ENCODE results near the gene ASB1. TPM values are rescaled to one million over a fixed set of nuclear protein-coding genes. Genes with fewer than 3 reads are reported as not detected.
"Not testable (repeated sequence)": the region's sequence is repeated elsewhere in the genome, so short reads cannot be mapped to it uniquely, and the experiment has no call there.

The ASB1 gene
- polyA plus RNA-seq, 3 donors from 2014 or later, result 30.3 to 53.8 (median 48.1) TPM

DNA sequence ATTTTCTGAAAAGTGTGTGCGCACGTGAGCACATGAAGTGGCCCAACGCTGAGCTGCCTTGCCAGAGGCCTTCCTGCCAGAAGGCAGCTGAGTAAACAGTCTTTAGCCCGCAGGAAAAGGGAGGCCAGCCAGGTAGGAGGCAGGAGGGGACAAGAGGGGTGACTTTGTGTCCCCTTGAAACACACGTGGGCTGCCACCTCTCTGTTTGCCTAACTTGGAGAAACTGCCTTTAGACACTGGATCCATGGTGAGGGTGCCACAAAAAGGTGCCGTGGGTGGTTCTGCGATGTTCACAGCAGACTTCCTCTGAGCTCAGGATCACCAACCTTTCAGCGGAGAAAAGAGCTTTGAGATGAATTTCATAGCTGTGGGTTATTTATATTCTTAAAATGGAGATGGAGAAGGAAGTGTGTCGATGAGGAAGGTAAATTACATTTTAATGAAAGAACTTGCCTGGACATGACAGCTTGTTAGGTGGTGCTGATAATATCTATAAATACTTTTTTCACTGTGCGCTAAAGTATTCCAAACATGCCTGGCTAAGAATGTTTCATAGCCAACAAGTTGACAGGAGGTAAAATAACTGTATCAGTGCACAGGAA lies 36.6 kb upstream of the ASB1 start:
- no peak overlapping the region for H3K4me3 Mint-ChIP-seq
- peaks cover 14 to 18% of the 10 kb centered on the region in 2 donors for H3K4me1 Mint-ChIP-seq
- H3K9me3 Mint-ChIP-seq, result peaks cover 0 to 2% (median 0%) of the 10 kb centered on the region in 6 donors
- no peaks in the 10 kb centered on the region for H3K27me3 Mint-ChIP-seq (ENCODE audit: low read depth in 3 of 3)
- peak overlapping the region in 2 of 6 donors; percentile 25 to 84 for H3K27ac Mint-ChIP-seq
- DNase-seq, result no peak
- peaks cover 0 to 8% (median 0%) of the 10 kb centered on the region in 3 donors for H3K36me3 Mint-ChIP-seq

DNA sequence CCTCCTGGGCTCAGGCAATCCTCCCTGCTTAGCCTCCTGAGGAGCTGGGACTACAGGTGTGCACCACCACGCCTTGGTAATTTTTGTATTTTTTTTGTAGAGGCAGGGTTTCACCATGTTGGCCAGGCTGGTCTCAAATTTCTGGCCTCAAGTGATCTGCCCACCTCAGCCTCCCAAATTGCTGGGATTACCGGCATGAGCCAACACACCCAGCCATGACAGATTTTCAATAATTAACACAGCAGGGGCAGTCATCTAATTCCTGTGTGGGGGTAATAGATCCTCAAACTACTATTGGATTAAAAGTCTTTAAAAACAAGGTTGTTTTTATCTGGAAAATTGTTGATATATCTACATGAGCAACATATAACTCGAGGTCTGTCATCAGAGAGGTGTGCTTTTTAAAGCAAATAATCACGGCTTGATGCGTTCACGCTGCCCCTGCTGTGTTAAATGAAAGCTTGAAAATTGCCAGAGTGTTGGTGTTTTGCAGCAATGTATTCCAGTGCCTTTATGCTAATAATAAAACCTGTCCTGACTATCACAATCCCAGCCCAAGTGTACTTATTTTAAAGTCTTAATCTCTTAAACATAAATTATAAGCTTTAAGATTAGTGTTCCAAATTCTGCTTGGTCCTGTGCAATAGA lies 35.6 kb upstream of the ASB1 start:
- H3K4me1 Mint-ChIP-seq, result peaks cover 14 to 16% of the 10 kb centered on the region in 2 donors
- H3K9me3 Mint-ChIP-seq, result no peaks in the 10 kb centered on the region
- no peaks in the 10 kb centered on the region for H3K27me3 Mint-ChIP-seq (ENCODE audit: low read depth in 3 of 3)
- H3K36me3 Mint-ChIP-seq, result peaks cover 0 to 8% (median 0%) of the 10 kb centered on the region in 3 donors
- H3K27ac Mint-ChIP-seq, result no peak overlapping the region
- H3K4me3 Mint-ChIP-seq, result no peak overlapping the region
- no peak for DNase-seq

DNA sequence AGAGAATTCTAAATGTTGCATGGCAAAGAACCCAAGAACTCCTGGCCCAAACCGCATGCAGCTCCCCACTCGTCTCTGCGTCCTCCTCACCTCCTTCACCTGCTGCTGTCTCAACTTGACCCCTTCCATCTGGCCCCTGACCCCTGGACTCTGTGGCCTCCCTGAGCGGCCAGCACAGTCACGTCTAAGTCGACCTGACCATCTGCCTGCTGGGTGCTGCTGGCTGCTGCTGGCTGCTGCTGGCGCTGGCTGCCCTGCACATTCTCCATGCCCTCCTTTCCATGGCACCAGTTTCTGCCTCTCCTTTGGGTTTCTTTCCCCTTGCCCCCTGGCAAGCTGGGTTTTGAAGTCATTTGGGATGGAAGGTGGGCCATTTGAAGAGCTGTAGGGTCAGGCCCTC lies 30.1 kb upstream of the ASB1 start:
- Mint-ChIP-seq H3K27ac (no peak overlapping the region), H3K27me3 (ENCODE audit: low read depth in 3 of 3) (peaks cover 0 to 2% (median 0%) of the 10 kb centered on the region in 3 donors), H3K36me3 (peaks cover 2 to 6% (median 5%) of the 10 kb centered on the region in 3 donors), H3K4me1 (no peaks in the 10 kb centered on the region), H3K4me3 (no peak overlapping the region), H3K9me3 (peaks cover 0 to 2% (median 0%) of the 10 kb centered on the region in 6 donors)
- DNase-seq, result no peak

GRCh38 chr2:238397356-238397755 lies 29.4 kb upstream of the ASB1 start:
- Mint-ChIP-seq H3K4me3 (no peak overlapping the region), H3K36me3 (peaks cover 3 to 6% (median 5%) of the 10 kb centered on the region in 3 donors), H3K4me1 (no peaks in the 10 kb centered on the region), H3K9me3 (peaks cover 0 to 2% (median 0%) of the 10 kb centered on the region in 6 donors), H3K27ac (no peak overlapping the region), H3K27me3 (ENCODE audit: low read depth in 3 of 3) (peaks cover 0 to 2% (median 0%) of the 10 kb centered on the region in 3 donors)
- DNase-seq, result no peak

GRCh38 chr2:238398577-238398976 lies 28.1 kb upstream of the ASB1 start:
- H3K4me3 Mint-ChIP-seq, result no peak overlapping the region
- DNase-seq, result no peak
- peaks cover 0 to 2% (median 0%) of the 10 kb centered on the region in 3 donors for H3K27me3 Mint-ChIP-seq (ENCODE audit: low read depth in 3 of 3)
- peak overlapping the region in 1 of 6 donors; percentile 30 for H3K27ac Mint-ChIP-seq
- peaks cover 0 to 2% (median 0%) of the 10 kb centered on the region in 6 donors for H3K9me3 Mint-ChIP-seq
- H3K4me1 Mint-ChIP-seq, result no peaks in the 10 kb centered on the region
- H3K36me3 Mint-ChIP-seq, result peaks cover 3 to 6% (median 5%) of the 10 kb centered on the region in 3 donors

DNA sequence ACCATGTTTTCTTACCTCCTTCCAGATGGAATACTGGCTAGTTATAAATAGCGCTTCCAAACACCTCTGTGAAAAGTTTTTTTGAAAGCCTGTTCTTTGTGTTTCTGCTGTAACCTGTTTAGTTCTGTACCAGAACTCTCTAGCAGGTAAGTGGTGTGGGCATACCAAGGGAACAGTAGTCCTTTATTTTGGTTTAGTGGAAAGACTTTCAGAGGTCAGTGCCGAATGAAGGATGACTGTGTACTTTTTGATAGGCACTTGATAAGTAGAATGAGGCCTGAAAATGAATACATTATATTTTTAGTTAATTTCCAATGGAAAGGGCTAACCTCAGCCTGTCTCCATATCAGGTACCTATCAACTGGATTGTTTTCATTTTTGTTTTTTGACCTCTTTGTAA lies 27.6 kb upstream of the ASB1 start:
- Mint-ChIP-seq H3K4me3 (no peak overlapping the region), H3K27ac (no peak overlapping the region), H3K9me3 (peaks cover 0 to 2% (median 0%) of the 10 kb centered on the region in 6 donors), H3K27me3 (ENCODE audit: low read depth in 3 of 3) (peaks cover 0 to 3% (median 0%) of the 10 kb centered on the region in 3 donors), H3K4me1 (peaks cover under 1 to 3% of the 10 kb centered on the region in 2 donors), H3K36me3 (peaks cover 3 to 6% (median 5%) of the 10 kb centered on the region in 3 donors)
- no peak for DNase-seq

GRCh38 chr2:238401551-238401950 lies 25.2 kb upstream of the ASB1 start:
- DNase-seq, result no peak
- peaks cover 0 to 2% (median 0%) of the 10 kb centered on the region in 6 donors for H3K9me3 Mint-ChIP-seq
- peaks cover 3 to 6% (median 5%) of the 10 kb centered on the region in 3 donors for H3K36me3 Mint-ChIP-seq
- peaks cover 23 to 28% of the 10 kb centered on the region in 2 donors for H3K4me1 Mint-ChIP-seq
- no peak overlapping the region for H3K27ac Mint-ChIP-seq
- peaks cover 0 to 5% (median 0%) of the 10 kb centered on the region in 3 donors for H3K27me3 Mint-ChIP-seq (ENCODE audit: low read depth in 3 of 3)
- H3K4me3 Mint-ChIP-seq, result no peak overlapping the region

- H3K4me1 Mint-ChIP-seq, result peaks cover 25 to 34% of the 10 kb centered on the region in 2 donors
- H3K27ac Mint-ChIP-seq, result peak overlapping the region; percentile 37 to 99 (median 81)
- peaks cover 0 to 3% (median 0%) of the 10 kb centered on the region in 3 donors for H3K27me3 Mint-ChIP-seq (ENCODE audit: low read depth in 3 of 3)
- H3K36me3 Mint-ChIP-seq, result peaks cover 3 to 6% (median 5%) of the 10 kb centered on the region in 3 donors
- H3K9me3 Mint-ChIP-seq, result no peaks in the 10 kb centered on the region
- no peak overlapping the region for H3K4me3 Mint-ChIP-seq
- no peak for DNase-seq
Observed at GRCh38 chr2:238403632-238404405, 22.9 kb upstream of the ASB1 start.

DNA sequence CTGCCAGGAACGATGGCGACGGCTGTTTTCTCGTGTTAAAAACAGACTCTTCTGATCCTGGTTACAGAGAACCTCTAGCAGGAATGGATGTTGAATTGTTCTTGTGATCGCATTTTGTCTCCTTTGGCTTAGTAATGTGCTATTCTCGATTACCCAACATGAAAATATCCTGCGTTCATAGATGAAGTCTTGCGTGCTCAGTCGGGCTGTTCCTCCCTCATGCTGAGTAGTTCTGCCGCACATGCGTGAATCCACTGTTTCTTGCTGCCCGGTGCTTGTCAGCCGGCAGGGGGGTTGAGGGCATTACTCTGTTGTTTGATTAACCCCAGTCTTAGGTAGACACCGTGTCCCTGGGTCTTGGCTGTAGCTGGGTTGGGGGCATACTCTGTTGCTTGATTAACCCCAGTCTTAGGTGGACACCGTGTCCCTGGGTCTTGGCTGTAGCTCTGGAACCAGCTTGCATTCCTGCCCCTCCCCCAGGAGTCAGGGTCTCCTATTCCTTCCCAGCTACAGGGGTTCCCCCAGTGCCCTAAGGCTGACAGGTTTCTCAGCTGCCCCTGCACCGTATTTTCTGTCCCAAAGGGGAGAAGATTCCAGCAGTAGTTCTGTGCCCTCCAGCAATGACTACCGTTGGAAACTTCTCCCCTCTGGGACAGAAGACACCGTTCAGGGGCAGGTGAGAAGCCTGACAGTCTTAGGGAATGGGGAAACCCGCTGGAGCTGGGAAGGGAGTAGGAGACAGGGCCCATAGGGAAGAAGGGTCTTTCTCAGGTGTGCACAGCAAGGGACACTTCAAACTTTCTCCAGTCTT lies 22.1 kb upstream of the ASB1 start:
- Mint-ChIP-seq H3K27ac (peak overlapping the region; percentile 97 to 100 (median 99)), H3K4me3 (peak overlapping the region in 2 of 5 donors; percentile 21 to 26)

GRCh38 chr2:238405217-238405555 lies 21.5 kb upstream of the ASB1 start:
- Mint-ChIP-seq H3K4me1 (peaks cover 25 to 34% of the 10 kb centered on the region in 2 donors), H3K4me3 (peak overlapping the region; percentile 69 to 90 (median 84)), H3K27ac (peak overlapping the region; percentile 97 to 100 (median 99))
- not testable (repeated sequence) for DNase-seq; H3K36me3 Mint-ChIP-seq; H3K27me3 Mint-ChIP-seq (ENCODE audit: low read depth in 3 of 3); H3K9me3 Mint-ChIP-seq

More for the DNA sequence above, 22.1 kb upstream of the ASB1 start:
- peaks cover 0 to 3% (median 0%) of the 10 kb centered on the region in 3 donors for H3K27me3 Mint-ChIP-seq (ENCODE audit: low read depth in 3 of 3)
- peaks cover 3 to 6% (median 5%) of the 10 kb centered on the region in 3 donors for H3K36me3 Mint-ChIP-seq
- no peak for DNase-seq
- peaks cover 25 to 34% of the 10 kb centered on the region in 2 donors for H3K4me1 Mint-ChIP-seq
- no peaks in the 10 kb centered on the region for H3K9me3 Mint-ChIP-seq

- peaks cover 25 to 34% of the 10 kb centered on the region in 2 donors for H3K4me1 Mint-ChIP-seq
- H3K27ac Mint-ChIP-seq, result peak overlapping the region; percentile 97 to 100 (median 99)
- H3K9me3 Mint-ChIP-seq, result no peaks in the 10 kb centered on the region
- peaks cover 0 to 3% (median 0%) of the 10 kb centered on the region in 3 donors for H3K27me3 Mint-ChIP-seq (ENCODE audit: low read depth in 3 of 3)
- H3K36me3 Mint-ChIP-seq, result peaks cover 0 to 3% (median 2%) of the 10 kb centered on the region in 3 donors
- H3K4me3 Mint-ChIP-seq, result peak overlapping the region; percentile 69 to 90 (median 84)
- DNase-seq, result no peak
Observed at GRCh38 chr2:238406221-238406997, 20.3 kb upstream of the ASB1 start.

DNA sequence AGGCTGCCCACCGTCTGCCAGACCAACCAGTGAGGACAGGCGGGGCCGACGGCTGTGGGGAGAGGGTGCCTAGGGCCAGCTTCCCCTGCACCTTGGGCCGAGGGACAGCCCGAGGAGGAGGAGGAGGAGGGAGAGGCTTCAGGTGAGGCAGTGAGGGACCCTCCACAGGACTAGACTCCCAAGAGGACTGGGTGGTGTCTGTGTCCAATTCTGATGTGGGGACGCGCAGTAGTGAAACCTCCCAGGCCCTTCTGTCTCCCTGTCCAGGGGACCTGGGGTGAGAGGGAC lies 19.8 kb upstream of the ASB1 start:
- H3K27ac Mint-ChIP-seq, result peak overlapping the region in 3 of 6 donors; percentile 22 to 98 (median 97)
- H3K27me3 Mint-ChIP-seq (ENCODE audit: low read depth in 3 of 3), result peaks cover 0 to 3% (median 0%) of the 10 kb centered on the region in 3 donors
- peaks cover 25 to 34% of the 10 kb centered on the region in 2 donors for H3K4me1 Mint-ChIP-seq
- H3K4me3 Mint-ChIP-seq, result no peak overlapping the region
- no peak for DNase-seq
- H3K36me3 Mint-ChIP-seq, result no peaks in the 10 kb centered on the region
- H3K9me3 Mint-ChIP-seq, result no peaks in the 10 kb centered on the region

All from immature natural killer cell (primary cell).